SHP77 (cell line): ENCODE measurements around the gene TES.
"Not testable (repeated sequence)": the region's sequence is repeated elsewhere in the genome, so short reads cannot be mapped to it uniquely, and the experiment has no call there.

Experiments used
- DNase-seq, 2 experiments: peaks; one replicate each; lab custom pipeline; 2025; lab: John Stamatoyannopoulos, UW

The TES gene

DNA sequence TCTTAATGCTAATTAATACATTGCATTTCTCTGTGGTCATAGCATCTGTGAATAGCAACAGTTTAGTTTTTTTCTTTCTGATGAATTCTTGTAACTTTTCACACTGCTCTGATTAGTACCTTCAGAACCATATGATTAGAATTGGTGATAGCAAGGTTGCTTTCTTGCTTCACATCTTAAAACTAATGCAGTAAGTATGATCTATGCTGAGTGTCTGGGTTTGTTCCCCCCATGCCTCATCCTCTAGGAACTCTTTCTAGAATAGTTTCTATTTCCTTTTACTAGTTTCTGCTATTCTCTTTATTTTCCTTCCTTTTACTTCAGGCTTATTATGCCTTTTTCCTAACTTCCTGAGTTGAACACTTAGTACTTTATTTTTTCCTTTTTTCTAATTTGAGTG is 32.4 kb downstream of the TES start:
- DNase-seq: no peak

DNA sequence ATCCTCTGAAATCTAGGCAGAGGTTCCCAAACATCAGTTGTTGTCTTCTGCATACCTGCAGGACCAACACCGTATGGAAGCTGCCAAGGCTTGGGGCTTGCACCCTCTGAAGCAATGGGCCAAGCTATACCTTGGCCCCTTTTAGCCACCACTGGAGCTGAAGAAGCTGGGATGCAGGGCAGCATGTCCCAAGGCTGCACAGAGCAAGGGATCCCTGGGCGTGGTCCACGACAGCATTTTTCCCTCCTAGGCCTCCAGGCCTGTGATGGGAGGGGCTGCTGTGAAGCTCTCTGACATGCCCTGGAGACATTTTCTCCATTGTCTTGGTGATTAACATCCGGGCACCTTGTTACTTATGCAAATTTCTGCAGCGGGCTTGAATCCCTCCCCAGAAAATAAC is 34.5 kb downstream of the TES start:
- not testable (repeated sequence) for DNase-seq

DNA sequence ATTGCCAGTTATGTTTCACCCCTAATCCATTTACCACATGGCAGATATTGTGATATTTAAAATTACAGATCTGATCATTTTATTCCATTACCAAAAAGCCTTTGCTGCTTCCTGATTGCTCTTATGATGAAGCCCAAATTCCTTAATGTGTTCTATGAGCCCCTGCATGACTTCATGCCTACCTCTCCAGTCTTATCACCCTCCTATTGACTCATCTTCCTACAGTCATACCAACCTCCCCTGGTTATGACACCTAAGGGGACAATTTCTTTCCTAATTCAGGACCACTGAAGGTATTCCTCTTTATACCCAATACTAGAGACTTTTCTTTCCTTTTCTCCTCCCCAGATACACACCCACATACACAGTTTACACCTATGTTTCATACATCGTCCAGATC is 36.0 kb downstream of the TES start:
- DNase-seq: no peak

DNA sequence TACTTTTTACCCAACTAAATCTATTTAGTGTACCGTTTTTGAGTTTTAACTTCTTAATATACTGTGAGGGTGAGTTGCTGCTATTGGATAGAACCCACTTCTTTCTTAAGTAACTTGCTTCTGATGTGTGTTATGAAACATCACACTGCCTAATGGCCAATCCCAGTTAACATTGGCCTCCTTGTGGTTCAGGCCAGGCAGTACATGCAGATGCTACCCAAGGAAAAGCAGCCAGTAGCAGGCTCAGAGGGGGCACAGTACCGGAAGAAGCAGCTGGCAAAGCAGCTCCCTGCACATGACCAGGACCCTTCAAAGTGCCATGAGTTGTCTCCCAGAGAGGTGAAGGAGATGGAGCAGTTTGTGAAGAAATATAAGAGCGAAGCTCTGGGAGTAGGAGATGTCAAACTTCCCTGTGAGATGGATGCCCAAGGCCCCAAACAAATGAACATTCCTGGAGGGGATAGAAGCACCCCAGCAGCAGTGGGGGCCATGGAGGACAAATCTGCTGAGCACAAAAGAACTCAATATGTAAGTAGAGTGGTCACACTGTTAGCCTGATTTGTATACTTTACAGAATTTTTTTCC is 39.7 kb downstream of the TES start:
- DNase-seq: peak; percentile 15 to 34

DNA sequence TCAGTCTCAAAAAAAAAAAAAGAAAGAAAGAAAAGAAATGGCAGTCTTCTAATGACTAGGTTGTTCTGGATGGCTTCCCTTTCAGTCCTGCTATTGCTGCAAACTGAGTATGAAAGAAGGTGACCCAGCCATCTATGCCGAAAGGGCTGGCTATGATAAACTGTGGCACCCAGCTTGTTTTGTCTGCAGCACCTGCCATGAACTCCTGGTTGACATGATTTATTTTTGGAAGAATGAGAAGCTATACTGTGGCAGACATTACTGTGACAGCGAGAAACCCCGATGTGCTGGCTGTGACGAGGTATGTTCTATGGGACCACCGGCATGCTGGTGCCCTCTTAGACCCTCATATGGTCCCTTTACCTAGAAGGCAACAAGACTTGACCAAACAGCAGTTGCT is 41.3 kb downstream of the TES start:
- no peak for DNase-seq

DNA sequence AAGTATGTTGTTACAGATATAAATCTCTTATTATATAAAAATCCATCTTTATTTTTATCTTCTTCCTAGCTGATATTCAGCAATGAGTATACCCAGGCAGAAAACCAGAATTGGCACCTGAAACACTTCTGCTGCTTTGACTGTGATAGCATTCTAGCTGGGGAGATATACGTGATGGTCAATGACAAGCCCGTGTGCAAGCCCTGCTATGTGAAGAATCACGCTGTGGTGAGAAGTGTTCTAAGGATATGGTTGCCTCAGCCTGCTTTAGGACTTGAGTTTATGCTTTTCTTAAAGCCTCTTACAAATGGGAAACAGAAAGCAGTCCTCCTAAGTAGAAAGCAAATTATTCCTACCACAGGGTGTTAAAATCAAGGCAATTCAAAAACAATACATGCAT is 41.9 kb downstream of the TES start:
- DNase-seq: no peak

DNA sequence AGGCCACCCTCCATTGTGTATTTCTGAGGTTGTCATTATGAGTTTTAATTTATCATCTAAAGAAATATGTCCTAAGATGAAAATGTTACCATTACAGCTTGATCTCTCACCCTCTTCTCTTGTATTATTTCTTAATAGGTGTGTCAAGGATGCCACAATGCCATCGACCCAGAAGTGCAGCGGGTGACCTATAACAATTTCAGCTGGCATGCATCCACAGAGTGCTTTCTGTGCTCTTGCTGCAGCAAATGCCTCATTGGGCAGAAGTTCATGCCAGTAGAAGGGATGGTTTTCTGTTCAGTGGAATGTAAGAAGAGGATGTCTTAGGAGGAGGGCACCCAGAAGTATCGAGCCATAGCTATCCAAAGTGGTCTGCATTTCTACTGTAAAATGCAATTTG is 46.8 kb downstream of the TES start:
- no peak for DNase-seq

DNA sequence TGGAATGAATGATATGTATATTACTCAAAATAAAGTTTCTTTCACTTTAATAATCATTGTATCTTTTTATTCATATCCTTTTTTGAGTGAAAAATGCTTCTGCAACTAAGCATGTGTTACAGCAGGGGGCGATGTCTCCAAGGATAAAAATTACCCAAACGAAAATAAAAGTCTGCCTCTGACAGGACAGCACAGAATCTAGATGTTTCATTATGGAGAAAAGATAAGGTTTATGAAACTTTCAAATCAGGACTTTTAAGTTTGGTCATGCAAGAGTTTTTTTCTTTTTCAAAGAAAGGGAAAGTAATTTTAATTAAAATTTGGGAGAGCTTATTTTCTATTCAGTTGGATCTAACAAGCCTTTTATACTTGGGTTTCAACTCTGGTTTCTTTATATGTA is 48.4 kb downstream of the TES start:
- DNase-seq: peak; percentile 17 to 28

DNA sequence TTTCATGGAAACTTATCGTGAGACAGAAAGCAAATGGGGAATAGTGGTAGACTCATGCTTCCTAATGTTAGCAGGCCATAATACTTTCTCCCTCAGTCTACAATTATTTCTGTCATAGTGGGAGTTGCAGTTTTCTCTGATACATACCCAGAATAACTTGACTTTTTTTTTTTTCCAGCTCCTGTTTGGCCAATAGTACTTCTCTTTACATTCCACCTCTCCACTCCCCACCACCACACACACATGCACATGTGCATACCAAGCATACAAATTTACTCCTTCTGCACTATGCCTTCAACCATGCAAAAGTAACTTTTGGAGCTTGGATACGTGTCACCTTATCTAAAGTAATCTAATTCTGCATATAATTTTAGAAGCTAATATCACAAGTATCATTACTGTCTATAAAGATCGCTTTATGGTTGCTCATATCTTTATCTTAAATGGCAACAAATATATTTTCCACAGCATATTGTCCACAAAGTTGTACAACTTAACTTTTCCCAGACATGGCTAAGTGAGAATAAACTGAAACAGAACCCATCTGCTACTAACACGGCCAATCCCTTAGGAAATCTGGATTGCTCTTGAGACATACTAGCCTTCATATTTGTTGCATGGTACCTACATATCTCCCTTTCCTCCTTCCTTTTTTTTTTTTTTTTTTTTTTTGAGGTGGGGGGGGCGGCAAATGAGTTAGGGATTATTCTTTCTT is 49.0 kb downstream of the TES start:
- no peak for DNase-seq

DNA sequence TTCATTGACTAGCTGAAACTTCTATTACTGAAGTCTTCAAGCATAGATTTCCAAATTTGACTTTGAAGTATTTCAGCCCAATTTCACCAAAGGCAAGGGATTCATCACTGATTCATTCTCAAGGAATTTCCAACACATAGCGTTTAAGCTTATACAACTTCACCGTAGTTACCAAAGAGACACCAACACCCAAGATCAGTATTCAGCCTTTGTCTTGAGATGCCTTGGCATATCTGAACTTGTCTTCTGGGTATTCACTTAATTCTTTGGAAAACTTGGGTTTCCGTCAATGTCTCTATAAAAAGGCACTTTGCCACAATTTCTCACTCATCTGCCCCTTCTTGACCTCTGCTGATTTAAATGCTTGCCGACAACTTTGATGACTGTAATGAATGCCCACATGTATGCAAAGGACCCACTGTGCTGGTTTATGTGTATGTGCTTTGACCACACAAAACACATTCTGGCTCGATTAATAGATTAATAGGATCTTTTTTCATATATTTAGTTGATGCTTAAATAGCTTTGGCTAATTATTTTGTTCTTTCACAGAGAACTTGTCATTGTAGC is 49.6 kb downstream of the TES start:
- DNase-seq: no peak

DNA sequence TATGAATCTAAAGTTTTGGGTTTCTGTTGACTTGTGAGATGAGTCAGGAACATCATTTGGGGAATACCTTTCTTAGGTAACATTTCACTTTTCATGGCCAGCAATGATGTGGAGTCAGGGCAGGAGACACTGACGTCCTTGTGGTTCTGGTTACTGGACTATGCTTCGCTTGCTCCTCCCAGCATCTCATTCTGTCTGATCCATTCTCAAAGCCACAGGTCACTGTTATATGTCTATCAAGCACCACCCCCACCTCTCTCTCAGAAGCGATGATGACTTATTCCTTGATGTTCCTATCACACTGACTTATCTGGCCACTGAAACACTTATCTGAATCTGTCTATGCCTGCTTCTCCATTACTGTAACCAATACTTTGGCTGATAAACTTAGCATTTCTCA is 51.6 kb downstream of the TES start:
- DNase-seq: no peak

DNA sequence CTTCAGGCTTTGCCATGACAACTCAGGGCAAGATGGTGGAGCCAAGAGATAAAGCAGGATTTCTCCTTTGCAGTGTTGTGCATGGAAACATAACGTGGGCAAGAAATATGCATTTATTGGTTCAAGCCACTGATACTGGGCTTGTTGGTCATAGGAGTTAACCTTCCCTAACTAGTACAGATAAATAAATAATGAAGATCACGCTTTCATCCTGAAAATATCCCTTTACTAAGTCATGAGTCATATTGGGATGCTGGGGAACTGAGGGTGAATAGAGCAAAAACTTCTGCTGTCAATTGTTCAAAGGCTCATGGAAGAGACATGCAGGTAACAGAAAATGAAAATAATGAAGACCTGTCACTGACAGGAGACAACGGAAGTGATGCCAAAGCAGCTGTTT is 55.5 kb downstream of the TES start:
- no peak for DNase-seq

DNA sequence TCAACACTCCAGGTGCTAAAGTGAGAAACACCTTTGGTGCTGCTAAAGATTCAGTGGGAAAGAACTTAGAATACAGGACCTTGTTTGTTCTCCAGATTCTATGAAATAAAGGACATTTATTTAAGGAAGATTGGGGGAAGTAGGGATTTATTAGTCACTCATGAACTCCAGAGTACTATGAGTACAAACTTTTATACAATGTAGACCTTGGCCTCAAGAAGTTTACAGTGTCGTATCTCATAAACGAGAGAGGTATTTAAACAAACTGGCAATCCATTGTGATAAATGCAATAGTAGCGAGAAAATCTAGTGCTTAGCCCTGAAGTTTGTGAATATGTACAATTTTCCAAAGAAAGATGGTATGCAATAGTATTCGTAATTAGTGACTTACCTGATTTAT is 59.1 kb downstream of the TES start:
- no peak for DNase-seq

DNA sequence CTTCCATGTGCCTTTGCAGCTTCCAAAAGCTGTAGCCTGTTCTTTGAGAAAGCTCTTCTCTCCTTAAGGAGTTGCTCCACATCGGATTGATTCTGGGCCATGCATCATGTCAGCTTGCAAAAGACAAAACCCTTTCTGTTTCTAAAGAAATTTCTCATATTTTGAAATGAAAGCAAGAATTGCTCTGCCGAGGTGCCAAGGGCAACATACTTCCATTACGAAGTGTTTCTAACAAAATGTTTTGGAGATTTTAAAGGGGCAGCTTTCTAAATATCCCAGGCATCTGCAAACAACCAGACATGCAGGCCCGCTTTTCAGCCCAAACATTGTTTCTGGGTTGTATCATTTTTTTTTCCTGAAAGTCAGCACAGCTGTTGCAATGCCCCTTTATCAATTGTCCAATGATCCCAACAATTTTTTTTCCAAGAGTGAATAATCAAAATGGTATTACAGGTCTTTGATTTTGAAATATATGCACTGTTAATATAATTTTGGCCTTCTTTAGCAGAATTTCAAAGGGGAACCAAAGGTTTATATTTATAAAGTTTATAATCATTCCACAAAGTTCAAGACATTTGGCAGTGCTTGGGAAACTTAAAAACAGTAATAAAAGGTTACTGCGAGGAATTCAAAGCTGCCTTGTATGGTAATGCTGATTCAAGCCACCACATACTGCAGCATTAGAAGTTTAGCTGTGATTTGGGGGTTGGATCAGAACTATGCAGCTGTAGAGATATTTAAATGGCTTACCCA is 61.0 kb downstream of the TES start:
- no peak for DNase-seq

DNA sequence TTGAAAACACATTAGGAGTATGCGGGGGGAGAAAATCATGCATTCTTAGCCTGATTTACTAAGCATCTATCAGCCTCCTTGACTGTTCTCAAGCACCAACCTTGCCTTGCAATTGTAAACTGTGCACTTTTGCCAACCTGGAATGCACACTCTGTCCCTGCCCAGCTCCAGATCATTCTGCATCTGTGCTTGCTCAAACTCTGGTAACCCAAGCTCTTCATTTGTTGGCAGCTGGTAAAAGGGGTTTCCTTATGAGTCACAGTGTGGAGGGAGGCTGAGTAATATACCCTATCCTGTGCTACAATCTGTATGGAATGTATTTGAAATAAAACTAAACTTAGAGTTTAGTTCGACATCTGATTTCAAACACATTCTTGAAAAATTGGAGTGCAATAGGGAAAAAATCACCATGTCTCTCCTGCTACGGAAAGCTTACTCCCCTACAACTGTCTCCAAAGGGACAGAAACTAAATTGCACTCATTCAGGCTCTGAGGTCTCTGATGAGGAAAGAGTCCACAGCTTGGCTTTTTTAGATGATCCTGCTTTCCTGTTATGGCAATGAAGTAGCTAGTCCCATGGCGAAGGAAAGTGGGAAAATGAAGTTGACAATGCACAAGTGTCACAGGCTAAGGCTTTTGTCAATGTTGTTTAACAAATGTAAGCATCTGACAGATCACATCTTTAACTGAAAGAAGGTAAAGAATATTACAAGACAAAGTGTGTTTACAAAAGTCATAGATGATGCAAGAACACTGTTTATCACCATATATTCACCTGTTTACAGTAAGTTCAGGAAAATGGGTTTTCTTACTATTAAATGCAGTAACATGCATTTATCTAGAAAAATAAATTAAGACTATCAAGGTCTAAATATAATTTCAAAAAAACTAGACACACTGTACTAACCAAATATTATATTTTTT is 61.9 kb downstream of the TES start:
- DNase-seq: no peak

DNA sequence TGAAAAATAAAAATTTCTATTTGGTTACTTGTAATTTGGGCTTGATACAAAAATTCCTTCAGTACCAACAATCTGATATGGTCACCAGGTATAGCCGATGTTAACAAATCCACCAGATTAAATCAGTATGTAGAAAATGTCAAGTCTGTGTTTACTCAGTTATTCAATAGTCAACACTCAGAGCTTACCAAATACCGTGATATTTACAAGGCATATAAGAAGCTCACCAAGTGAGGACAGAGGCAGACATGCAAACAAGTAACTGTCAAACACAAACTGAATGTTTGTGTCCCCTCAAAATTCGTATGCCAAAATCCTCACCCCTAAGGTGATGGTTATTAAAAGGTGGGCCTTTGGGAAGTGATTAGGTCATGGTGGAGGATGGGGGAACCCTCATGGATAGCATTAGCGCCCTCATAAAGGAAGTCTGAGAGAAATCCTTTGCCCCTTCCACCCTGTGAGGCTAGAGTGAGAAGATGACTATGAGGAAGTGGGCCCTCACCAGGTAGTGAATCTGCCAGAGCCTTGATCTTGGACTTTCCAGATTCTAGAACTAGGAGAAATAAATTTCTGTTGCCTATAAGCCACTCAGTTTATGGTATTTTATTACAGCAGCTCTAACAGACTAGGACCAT is 63.1 kb downstream of the TES start:
- no peak for DNase-seq

DNA sequence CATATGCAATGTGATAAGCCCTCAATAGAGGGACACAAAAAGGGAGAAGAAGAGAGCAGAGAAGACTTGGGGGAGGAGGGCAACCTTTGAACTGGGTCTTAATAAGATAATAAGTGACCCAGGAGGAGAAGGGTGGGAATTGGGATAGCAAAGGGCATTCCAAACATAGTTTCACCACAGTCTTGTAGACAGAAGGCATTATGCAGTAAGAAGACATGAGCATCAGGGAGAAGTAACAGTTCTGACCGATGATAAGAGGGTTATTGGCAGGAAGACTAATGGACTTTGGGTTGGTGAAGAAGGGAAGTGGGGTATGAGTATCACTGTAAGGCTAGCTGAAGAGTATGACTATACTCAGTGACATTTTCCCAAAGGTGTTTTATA is 63.6 kb downstream of the TES start:
- no peak for DNase-seq

DNA sequence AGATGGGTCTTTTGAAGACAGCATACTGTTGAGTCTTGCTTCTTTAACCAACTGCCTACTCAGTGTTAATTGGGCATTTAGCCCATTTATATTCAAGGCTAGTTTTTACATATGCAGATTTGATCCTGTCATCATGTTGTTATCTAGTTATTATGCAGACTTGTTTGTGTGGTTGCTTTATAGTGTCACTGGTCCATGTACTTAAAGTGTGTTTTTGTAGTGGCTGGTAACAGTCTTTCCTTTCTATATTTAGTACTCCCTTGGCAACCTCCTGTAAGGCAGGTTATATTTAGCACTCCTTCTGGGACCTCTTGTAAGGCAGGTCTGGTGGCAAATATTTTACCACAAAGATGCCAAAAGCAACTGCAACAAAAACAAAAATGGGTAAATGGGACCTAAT is 66.7 kb downstream of the TES start:
- DNase-seq: no peak

DNA sequence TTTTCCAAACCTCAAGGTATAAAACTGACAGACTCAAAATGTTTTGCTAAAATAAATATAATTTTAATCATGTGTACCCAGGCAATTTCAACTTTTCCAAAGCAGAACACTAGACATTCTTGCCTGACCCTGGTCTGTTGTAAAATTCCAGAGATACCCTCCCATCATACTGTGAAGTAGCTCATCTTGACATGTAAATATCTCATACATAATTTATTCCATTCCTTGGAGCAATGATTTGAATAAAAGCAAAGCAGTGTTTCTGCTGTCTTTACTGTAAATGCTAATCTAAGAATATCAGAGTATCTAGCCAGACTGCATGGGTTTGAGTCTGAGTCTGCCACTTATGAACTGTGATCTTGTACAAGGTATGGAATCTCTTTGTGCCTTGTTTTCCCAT is 68.9 kb downstream of the TES start:
- DNase-seq: no peak

DNA sequence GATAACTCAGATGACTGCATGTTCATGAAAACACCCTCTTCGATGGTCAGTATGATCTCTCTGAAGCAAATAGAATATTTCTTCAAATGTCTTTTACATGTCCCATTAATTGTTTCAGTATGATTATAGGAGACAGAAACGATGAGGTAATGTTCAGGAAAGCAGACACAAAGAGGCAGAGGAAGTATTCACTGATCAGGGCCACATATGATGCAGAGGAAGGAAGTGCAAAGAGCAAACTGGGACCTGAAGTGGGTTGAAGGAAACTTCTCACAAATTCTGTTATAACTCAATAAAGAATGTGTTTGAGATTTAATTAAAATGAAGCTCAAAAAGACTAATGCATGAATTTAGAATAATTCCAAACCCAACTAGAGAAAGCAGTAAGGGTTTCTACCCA is 70.5 kb downstream of the TES start:
- DNase-seq: no peak

DNA sequence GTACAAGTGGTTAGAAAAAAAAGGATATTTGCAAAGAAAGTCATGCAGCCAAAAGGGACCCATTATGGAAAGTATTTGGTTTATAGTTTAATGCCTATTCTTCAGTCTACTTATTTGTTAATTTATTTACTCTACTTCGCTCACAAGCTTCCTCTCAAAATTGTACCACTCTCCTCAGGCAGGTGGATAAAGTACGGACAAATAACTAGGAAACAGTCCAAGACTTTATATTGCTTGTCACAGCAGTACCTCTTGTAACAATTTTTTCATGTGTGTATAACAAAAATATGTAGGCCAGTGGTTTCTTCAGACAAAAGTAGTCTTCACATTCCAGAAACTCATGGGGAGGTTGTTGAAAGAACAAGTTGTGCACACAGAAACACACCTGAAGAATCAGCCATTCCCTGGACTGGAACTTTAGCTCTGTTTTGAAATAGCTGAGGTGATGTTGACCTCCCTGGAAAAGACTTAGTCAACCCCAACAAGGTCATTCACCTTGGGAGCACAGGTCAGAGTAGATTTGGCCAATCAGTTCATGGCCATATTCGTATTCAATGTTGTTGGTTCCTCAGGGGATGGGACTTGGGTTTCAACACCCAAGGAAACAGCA is 73.4 kb downstream of the TES start:
- no peak for DNase-seq
